Endothelial cell of umbilical vein (primary cell): ENCODE measurements around the gene ENG. TPM values are rescaled to one million over a fixed set of nuclear protein-coding genes. Genes with fewer than 3 reads are reported as not detected.

Experiments used
- BruUV-seq: library from RNA; stranded (reverse); fragments of 400-500 nt; replicated peaks from 2 replicates; lab custom pipeline; 2021; lab: Mats Ljungman, UMichigan
- CTCF ChIA-PET: fragments of 300-600, 350-600 bp; sonication (Branson Sonifier 250); formaldehyde crosslinking; loops from one replicate; lab custom pipeline; 2021; ENCODE audit warnings: antibody characterized with exemption, inconsistent platforms; lab: Charles Lee
- POLR2A ChIA-PET: fragments of 300-600, 350-600 bp; sonication (Branson Sonifier 250); formaldehyde crosslinking; loops from one replicate; lab custom pipeline; 2021; ENCODE audit warnings: antibody characterized with exemption, inconsistent platforms; lab: Charles Lee
- DNase-seq: peaks from one replicate; pipeline ENCODE4 v3.0.0-alpha.2; 2011; ENCODE audit warnings: low read depth, low spot score
- FAIRE-seq: peaks from 2 replicates; lab custom pipeline; 2011; peaks lifted over from hg19 to GRCh38; lab: Jason Lieb, UNC
- H2AFZ ChIP-seq: 2 replicates; pipeline ENCODE4 v1.6.0; 2012; ENCODE audit warnings: low read depth, low read length, control low read depth, inconsistent platforms
- H3K27ac ChIP-seq: 2 replicates; pipeline ENCODE4 v1.5.1; 2011; ENCODE audit warnings: low read depth, mild to moderate bottlenecking, control low read depth, low read length, moderate library complexity; ENCODE audit not compliant: insufficient read depth
- H3K27me3 ChIP-seq, 2 experiments: 2 replicates each; pipeline versions ENCODE4 v1.6.0 to v1.6.1; 2011; ENCODE audit warnings: low read length in 2 of 2, mixed read lengths in 1 of 2; ENCODE audit not compliant: control insufficient read depth in 2 of 2, insufficient read depth in 2 of 2
- H3K36me3 ChIP-seq, 2 experiments: 2 replicates in 1 of 2; 3 replicates in 1 of 2; pipeline ENCODE4 v1.5.1; 2011; ENCODE audit warnings: low read length in 2 of 2, mild to moderate bottlenecking in 1 of 2, moderate library complexity in 1 of 2; ENCODE audit not compliant: control insufficient read depth in 2 of 2, insufficient read depth in 2 of 2; ENCODE audit errors: extremely low read depth in 1 of 2
- H3K4me1 ChIP-seq: 3 replicates; pipeline ENCODE4 v1.5.1; 2011; ENCODE audit warnings: mild to moderate bottlenecking, low read length; ENCODE audit not compliant: control insufficient read depth, insufficient read depth; ENCODE audit errors: extremely low read depth
- H3K4me2 ChIP-seq: 2 replicates; pipeline ENCODE4 v1.6.1; 2011; ENCODE audit warnings: low read length, control low read depth, mixed read lengths; ENCODE audit not compliant: insufficient read depth
- H3K4me3 ChIP-seq, 3 experiments: fragments of 200-600 bp in 1 of 3; sonication (generic), shearing (Covaris generic) in 1 of 3; replicated peaks in 1 of 3; 2 replicates each; pipeline ENCODE4 v1.5.1; 2011 to 2016; ENCODE audit warnings: control low read depth in 3 of 3, low read length in 3 of 3, mild to moderate bottlenecking in 2 of 3, inconsistent platforms in 1 of 3, low read depth in 1 of 3, moderate library complexity in 1 of 3; ENCODE audit not compliant: insufficient read depth in 1 of 3
- H3K79me2 ChIP-seq: 2 replicates; pipeline ENCODE4 v1.6.0; 2012; ENCODE audit warnings: low read length, inconsistent platforms; ENCODE audit not compliant: control insufficient read depth, insufficient read depth
- H3K9ac ChIP-seq: replicated peaks from 2 replicates; pipeline ENCODE3; 2011; ENCODE audit warnings: low read length, control low read depth; ENCODE audit not compliant: insufficient read depth; ENCODE audit errors: extremely low read depth
- H3K9me1 ChIP-seq: replicated peaks from 3 replicates; pipeline ENCODE4 v1.6.0; 2011; ENCODE audit warnings: mild to moderate bottlenecking, low read length; ENCODE audit not compliant: control insufficient read depth, insufficient read depth; ENCODE audit errors: extremely low read depth
- H3K9me3 ChIP-seq: replicated peaks from 2 replicates; pipeline ENCODE4 v1.5.1; 2012; ENCODE audit warnings: low read length, inconsistent platforms; ENCODE audit not compliant: control insufficient read depth, insufficient read depth
- H4K20me1 ChIP-seq: replicated peaks from 2 replicates; pipeline ENCODE3; 2011; ENCODE audit warnings: mild to moderate bottlenecking, low read length; ENCODE audit not compliant: control insufficient read depth, insufficient read depth; ENCODE audit errors: extremely low read depth
- CTCF ChIP-seq, 2 donors: IDR thresholded peaks; 1 replicate in 1 of 2; 2 replicates in 1 of 2; pipeline ENCODE4 v1.5.1; 2011; ENCODE audit warnings: low read length in 2 of 2, mild to moderate bottlenecking in 2 of 2, moderate library complexity in 2 of 2, control low read depth in 1 of 2, inconsistent platforms in 1 of 2, low read depth in 1 of 2; ENCODE audit not compliant: insufficient read depth in 1 of 2; ENCODE audit errors: extremely low read depth in 1 of 2
- EZH2 ChIP-seq: IDR thresholded peaks from 2 replicates; pipeline ENCODE4 v1.6.1; 2012; ENCODE audit warnings: borderline replicate concordance, low read depth, mild to moderate bottlenecking, moderate library complexity, low read length, inconsistent platforms; ENCODE audit not compliant: severe bottlenecking
- GATA2 ChIP-seq: IDR thresholded peaks from 2 replicates; pipeline ENCODE4 v1.7.0; 2011; ENCODE audit warnings: low read depth, mild to moderate bottlenecking, moderate library complexity, mixed read lengths, low read length; ENCODE audit not compliant: insufficient read length, insufficient read depth
- MAX ChIP-seq: IDR thresholded peaks from 2 replicates; pipeline ENCODE4 v1.6.1; 2011; ENCODE audit not compliant: insufficient read depth, insufficient read length
- POLR2A ChIP-seq: IDR thresholded peaks from 2 replicates; pipeline ENCODE4 v1.6.1; 2012; ENCODE audit warnings: low read depth, mild to moderate bottlenecking, control low read depth, low read length
- POLR2AphosphoS5 ChIP-seq: IDR thresholded peaks from 2 replicates; pipeline ENCODE4 v1.6.1; 2012; ENCODE audit warnings: low read depth, mild to moderate bottlenecking, control low read depth, low read length, moderate library complexity; ENCODE audit not compliant: insufficient read depth
- dilution Hi-C: fragments of 300-500 bp; cut with MboI; formaldehyde crosslinking; loops from one replicate; pipeline ENCODE4 v1.15.0; 2019; ENCODE audit warnings: low sequenced_read_pairs; ENCODE audit not compliant: extremely low pct_ligation_motif_present
- intact Hi-C: fragments of 100-400 bp; cut with micrococcal nuclease; formaldehyde crosslinking; loops from one replicate; pipeline ENCODE4 v1.10.0; 2022
- polyA plus RNA-seq, 4 experiments: library from polyadenylated mRNA; depleted of rRNA in 3 of 4; stranded (reverse) in 3 of 4; unstranded in 1 of 4; fragments of >200 nt; gene quantifications; 2 replicates each; pipeline versions ENCODE4 v1.2.1 to v1.2.3, GENCODE V29; 2011 to 2012; ENCODE audit warnings: missing spikeins in 1 of 4
- total RNA-seq: library from RNA; stranded (reverse); gene quantifications from 2 replicates; pipeline ENCODE4 v1.2.3, GENCODE V29; 2021

The ENG gene
- total and polyA plus RNA-seq, 2 donors (not counting 3 experiments of a cell fraction or from before 2014, with no cell fraction given) = 338 to 728 TPM

- dilution Hi-C loops (no loop called here), intact Hi-C loops (loop anchor here (5.0 kb wide), 1 partner anchor 275 kb away; no protein-coding TSS in a partner anchor)
- Histone ChIP-seq H3K36me3 (peaks cover 0 to 17% of the 10 kb centered on the region in 2 experiments), H2AFZ (no peak overlapping the region), H3K27me3 (no peaks in the 10 kb centered on the region), H3K4me3 (no peak overlapping the region), H3K9me1 (no peaks in the 10 kb centered on the region), H4K20me1 (no peaks in the 10 kb centered on the region), H3K4me1 (peaks cover 20% of the 10 kb centered on the region), H3K9ac (peak overlapping the region; percentile 26), H3K27ac (peak overlapping the region; percentile 54), H3K9me3 (no peaks in the 10 kb centered on the region), H3K79me2 (no peaks in the 10 kb centered on the region), H3K4me2 (peak overlapping the region; percentile 3)
- peak; percentile 73 for DNase-seq
- peak; percentile 93 for FAIRE-seq
- ChIA-PET CTCF (interaction anchor here (0.5 to 4.5 kb wide), 10 partner anchors 13 to 133 kb away, joined by 3 to 101 read pairs (median 4); partner anchors contain the start of genes ENG and TOR2A), POLR2A (interaction anchor here (1.0 to 1.3 kb wide), 3 partner anchors 13 to 65 kb away, joined by 3 to 10 read pairs (median 4); partner anchors contain the start of genes ENG and FPGS)
- TF ChIP-seq CTCF (IDR thresholded peaks at IDR 0.05; ENCODE audit: extremely low read depth in 1 of 2, insufficient read depth in 1 of 2, low read depth in 1 of 2, low read length in 2 of 2) (peak in 1 of 2 donors; percentile 23), POLR2AphosphoS5 (peak; percentile 29), MAX (no peak), GATA2 (no peak), POLR2A (peak; percentile 34), EZH2 (no peak)
- TSS peak; percentile 14 for BruUV-seq
Observed at GRCh38 chr9:127867356-127868277, 13.2 kb upstream of the ENG start.
